Glutamatergic neuron (in vitro differentiated cells): Measurements from ENCODE around the gene STYK1. TPM values are rescaled to one million over a fixed set of nuclear protein-coding genes. Genes with fewer than 3 reads are reported as not detected.
"Not testable (repeated sequence)": the region's sequence is repeated elsewhere in the genome, so short reads cannot be mapped to it uniquely, and the experiment has no call there.

Experiments used
- DNase-seq: peaks from one replicate; pipeline ENCODE4 v3.0.0; 2022
- H3K27ac Mint-ChIP-seq: one replicate; pipeline ENCODE4 v1.8.0; 2020; ENCODE audit warnings: mild to moderate bottlenecking, mixed read lengths, inconsistent platforms; ENCODE audit not compliant: unreplicated experiment
- H3K27me3 Mint-ChIP-seq: one replicate; pipeline ENCODE4 v1.8.0; 2020; ENCODE audit warnings: mild to moderate bottlenecking, moderate library complexity, mixed read lengths, inconsistent platforms; ENCODE audit not compliant: unreplicated experiment
- H3K36me3 Mint-ChIP-seq: one replicate; pipeline ENCODE4 v1.8.0; 2020; ENCODE audit warnings: mild to moderate bottlenecking, mixed read lengths, inconsistent platforms; ENCODE audit not compliant: unreplicated experiment
- H3K4me1 Mint-ChIP-seq: one replicate; pipeline ENCODE4 v1.8.0; 2020; ENCODE audit warnings: mild to moderate bottlenecking, low read depth, mixed read lengths, inconsistent platforms; ENCODE audit not compliant: unreplicated experiment
- H3K4me3 Mint-ChIP-seq: one replicate; pipeline ENCODE4 v1.8.0; 2020; ENCODE audit warnings: mild to moderate bottlenecking, mixed read lengths, inconsistent platforms; ENCODE audit not compliant: unreplicated experiment
- H3K9me3 Mint-ChIP-seq: one replicate; pipeline ENCODE4 v1.8.0; 2020; ENCODE audit warnings: mild to moderate bottlenecking, moderate library complexity, mixed read lengths, inconsistent platforms; ENCODE audit not compliant: unreplicated experiment
- total RNA-seq: library from RNA; stranded (reverse); fragmentation: NEBNext Ultra II Directional; extraction: Animal tissue kit (Norgen Biotek cat#: 25700); gene quantifications from one replicate; pipeline ENCODE4 v1.2.1, GENCODE V29; 2021; ENCODE audit not compliant: unreplicated experiment
- TF ChIP-seq, protein P1 (sequence below): fragments of 200-600 bp; sonication (generic); IDR thresholded peaks from one replicate; pipeline ENCODE4 v1.5.0; 2021; ENCODE audit not compliant: partially characterized antibody, unreplicated experiment

The STYK1 gene
- total RNA-seq, 1 donor from 2014 or later, result not detected

DNA sequence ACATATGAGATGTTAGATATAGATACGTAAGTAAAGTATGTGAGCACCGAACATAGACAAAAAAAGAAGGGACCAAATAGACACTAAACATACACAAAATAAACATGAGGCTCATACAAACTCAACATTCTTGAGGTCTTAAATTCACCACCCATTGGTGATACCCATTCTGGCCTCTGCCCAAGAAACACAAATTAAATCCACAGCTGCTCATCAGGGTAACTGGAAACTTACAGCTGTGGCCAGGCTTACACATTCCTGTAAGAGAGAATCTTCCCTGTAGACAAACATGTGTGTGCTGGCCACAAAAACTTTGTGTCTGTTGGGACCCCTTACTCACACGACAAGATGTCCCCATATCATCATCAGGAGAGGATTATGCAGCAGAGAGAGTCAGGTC, 82.9 kb downstream of the STYK1 start:
- no peaks in the 10 kb centered on the region for H3K27me3 Mint-ChIP-seq
- no peaks in the 10 kb centered on the region for H3K4me1 Mint-ChIP-seq
- H3K9me3 Mint-ChIP-seq, result no peaks in the 10 kb centered on the region
- no peaks in the 10 kb centered on the region for H3K36me3 Mint-ChIP-seq
- H3K27ac Mint-ChIP-seq, result no peak overlapping the region
- H3K4me3 Mint-ChIP-seq, result no peak overlapping the region
- no peak for DNase-seq
- TF ChIP-seq, protein P1, sequence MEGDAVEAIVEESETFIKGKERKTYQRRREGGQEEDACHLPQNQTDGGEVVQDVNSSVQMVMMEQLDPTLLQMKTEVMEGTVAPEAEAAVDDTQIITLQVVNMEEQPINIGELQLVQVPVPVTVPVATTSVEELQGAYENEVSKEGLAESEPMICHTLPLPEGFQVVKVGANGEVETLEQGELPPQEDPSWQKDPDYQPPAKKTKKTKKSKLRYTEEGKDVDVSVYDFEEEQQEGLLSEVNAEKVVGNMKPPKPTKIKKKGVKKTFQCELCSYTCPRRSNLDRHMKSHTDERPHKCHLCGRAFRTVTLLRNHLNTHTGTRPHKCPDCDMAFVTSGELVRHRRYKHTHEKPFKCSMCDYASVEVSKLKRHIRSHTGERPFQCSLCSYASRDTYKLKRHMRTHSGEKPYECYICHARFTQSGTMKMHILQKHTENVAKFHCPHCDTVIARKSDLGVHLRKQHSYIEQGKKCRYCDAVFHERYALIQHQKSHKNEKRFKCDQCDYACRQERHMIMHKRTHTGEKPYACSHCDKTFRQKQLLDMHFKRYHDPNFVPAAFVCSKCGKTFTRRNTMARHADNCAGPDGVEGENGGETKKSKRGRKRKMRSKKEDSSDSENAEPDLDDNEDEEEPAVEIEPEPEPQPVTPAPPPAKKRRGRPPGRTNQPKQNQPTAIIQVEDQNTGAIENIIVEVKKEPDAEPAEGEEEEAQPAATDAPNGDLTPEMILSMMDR, result no peak

DNA sequence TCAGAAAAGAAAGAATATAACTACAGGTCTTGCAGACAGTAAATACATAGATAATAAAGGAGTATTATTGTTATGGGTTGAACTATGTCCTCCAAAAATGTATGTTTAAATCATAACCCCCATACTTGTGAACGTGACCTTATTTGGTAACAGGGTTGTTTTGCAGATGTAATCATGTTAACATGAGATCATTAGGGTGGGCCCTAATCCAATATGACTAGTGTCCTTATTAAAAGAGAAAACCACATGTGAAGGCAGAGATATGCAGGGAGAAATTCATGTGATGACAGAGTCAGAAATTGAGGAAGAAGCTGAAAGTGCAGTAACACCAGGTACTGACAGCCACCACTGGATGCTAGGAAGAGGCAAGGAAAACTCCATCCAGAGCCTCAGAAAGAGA, 89.4 kb downstream of the STYK1 start:
- Mint-ChIP-seq H3K27ac (no peak overlapping the region), H3K9me3 (no peaks in the 10 kb centered on the region), H3K36me3 (no peaks in the 10 kb centered on the region), H3K4me3 (no peak overlapping the region), H3K27me3 (no peaks in the 10 kb centered on the region), H3K4me1 (no peaks in the 10 kb centered on the region)
- TF ChIP-seq, protein P1, result no peak
- no peak for DNase-seq

DNA sequence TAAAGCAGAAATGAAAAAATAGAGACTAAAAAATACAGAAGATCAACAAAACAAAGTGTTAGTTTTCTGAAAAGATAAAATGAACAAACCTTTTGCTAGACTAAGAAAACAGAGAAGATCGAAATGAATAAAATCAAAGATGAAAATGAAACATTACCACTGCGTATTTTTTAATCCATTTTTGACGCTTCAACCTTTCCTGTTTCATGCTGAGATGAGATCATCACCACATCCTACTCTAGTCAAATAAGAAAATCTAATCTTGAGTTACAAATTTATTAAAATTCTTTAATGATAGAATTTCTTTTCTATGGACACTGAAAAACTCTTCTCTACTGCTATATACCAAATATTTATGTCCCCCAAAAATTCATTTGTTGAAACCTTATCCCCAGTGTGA, 91.1 kb downstream of the STYK1 start:
- Mint-ChIP-seq H3K4me1 (no peaks in the 10 kb centered on the region), H3K4me3 (no peak overlapping the region)

DNA sequence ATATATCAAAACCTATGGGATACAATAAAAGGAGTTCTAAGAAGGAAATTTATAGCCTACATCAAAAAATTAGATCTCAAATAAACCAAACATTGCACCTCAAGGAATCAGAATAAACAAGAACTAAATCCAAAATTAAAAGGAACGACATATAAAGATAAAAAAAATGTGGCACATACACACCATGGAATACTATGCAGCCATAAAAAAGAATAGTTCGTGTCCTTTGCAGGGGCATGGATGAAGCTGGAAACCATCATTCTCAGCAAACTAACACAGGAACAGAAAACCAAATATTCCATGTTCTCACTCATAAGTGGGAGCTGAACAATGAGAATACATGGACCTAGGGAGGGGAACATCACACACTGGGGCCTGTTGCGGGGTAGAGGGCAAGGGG, 91.7 kb downstream of the STYK1 start:
- not testable (repeated sequence) for H3K4me3 Mint-ChIP-seq, H3K9me3 Mint-ChIP-seq, H3K27me3 Mint-ChIP-seq, H3K27ac Mint-ChIP-seq, H3K4me1 Mint-ChIP-seq, H3K36me3 Mint-ChIP-seq, DNase-seq

More for the DNA sequence above, 91.1 kb downstream of the STYK1 start:
- H3K27me3 Mint-ChIP-seq, result no peaks in the 10 kb centered on the region
- no peak for DNase-seq
- H3K9me3 Mint-ChIP-seq, result no peaks in the 10 kb centered on the region
- H3K27ac Mint-ChIP-seq, result no peak overlapping the region
- H3K36me3 Mint-ChIP-seq, result no peaks in the 10 kb centered on the region
- TF ChIP-seq, protein P1, result no peak

DNA sequence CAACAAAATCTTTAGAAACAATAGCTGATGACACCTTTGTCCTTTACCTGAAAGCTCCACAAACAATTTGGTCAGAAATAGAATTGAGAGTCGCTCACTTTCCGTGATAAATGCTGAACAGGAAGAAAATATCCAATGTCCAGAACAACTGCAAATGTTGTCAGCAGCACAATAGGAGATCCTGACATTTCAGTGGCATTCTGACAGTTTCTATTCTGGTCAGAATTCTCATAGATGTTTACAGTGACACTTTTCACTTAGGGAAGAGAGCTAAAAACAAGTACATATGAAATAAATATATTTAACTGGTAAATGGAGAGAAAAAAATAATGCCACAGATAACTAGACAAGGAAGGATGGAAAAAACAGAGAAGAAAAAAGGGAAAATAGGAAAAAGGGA, 99.5 kb downstream of the STYK1 start:
- H3K9me3 Mint-ChIP-seq, result no peaks in the 10 kb centered on the region
- H3K27me3 Mint-ChIP-seq, result no peaks in the 10 kb centered on the region
- H3K27ac Mint-ChIP-seq, result no peak overlapping the region
- no peaks in the 10 kb centered on the region for H3K36me3 Mint-ChIP-seq
- DNase-seq, result no peak
- no peaks in the 10 kb centered on the region for H3K4me1 Mint-ChIP-seq
- no peak overlapping the region for H3K4me3 Mint-ChIP-seq
- TF ChIP-seq, protein P1, result no peak

DNA sequence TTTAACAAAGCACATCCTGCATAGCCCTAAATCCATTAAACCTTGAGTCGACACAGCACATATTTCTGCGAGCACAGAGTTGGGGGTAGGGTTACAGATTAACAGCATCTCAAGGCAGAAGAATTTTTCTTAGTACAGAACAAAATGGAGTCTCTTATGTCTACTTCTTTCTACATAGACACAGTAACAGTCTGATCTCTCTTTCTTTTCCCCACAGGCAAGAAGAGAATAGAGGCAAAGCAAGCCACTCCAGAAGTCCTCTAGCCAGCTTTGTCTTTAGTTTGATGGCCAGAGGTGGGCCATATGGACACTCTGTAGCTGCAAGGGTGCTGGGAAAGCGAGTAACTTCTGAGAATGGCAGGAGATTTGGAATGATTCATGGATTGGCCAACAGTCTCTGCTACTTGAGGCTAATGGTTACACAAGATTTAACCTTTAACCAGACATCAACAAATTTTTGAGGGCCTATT, 101.8 kb downstream of the STYK1 start:
- H3K4me1 Mint-ChIP-seq, H3K27ac Mint-ChIP-seq, H3K4me3 Mint-ChIP-seq, DNase-seq, H3K9me3 Mint-ChIP-seq, H3K36me3 Mint-ChIP-seq, H3K27me3 Mint-ChIP-seq: not testable (repeated sequence)
